Cardiac fibroblast (primary cell): Measurements from ENCODE around the gene RAB5A.
"Not testable (repeated sequence)": the region's sequence is repeated elsewhere in the genome, so short reads cannot be mapped to it uniquely, and the experiment has no call there.

Experiments
- DNase-seq, 2 donors: peaks; one replicate each; pipeline versions ENCODE4 v3.0.0 to v3.0.0-alpha.2; 2010; ENCODE audit warnings: low read depth in 2 of 2
- H3K4me3 ChIP-seq, 2 donors: replicated peaks in 1 of 2; 1 replicate in 1 of 2; 2 replicates in 1 of 2; pipeline ENCODE4 v1.5.1; 2011; ENCODE audit warnings: low read depth in 2 of 2, low read length in 2 of 2, mild to moderate bottlenecking in 2 of 2, moderate library complexity in 1 of 2
- CTCF ChIP-seq: IDR thresholded peaks from one replicate; pipeline ENCODE4 v1.5.1; 2011; ENCODE audit warnings: low read depth, mild to moderate bottlenecking, low read length, inconsistent platforms

RAB5A gene, protein sequence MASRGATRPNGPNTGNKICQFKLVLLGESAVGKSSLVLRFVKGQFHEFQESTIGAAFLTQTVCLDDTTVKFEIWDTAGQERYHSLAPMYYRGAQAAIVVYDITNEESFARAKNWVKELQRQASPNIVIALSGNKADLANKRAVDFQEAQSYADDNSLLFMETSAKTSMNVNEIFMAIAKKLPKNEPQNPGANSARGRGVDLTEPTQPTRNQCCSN

DNA sequence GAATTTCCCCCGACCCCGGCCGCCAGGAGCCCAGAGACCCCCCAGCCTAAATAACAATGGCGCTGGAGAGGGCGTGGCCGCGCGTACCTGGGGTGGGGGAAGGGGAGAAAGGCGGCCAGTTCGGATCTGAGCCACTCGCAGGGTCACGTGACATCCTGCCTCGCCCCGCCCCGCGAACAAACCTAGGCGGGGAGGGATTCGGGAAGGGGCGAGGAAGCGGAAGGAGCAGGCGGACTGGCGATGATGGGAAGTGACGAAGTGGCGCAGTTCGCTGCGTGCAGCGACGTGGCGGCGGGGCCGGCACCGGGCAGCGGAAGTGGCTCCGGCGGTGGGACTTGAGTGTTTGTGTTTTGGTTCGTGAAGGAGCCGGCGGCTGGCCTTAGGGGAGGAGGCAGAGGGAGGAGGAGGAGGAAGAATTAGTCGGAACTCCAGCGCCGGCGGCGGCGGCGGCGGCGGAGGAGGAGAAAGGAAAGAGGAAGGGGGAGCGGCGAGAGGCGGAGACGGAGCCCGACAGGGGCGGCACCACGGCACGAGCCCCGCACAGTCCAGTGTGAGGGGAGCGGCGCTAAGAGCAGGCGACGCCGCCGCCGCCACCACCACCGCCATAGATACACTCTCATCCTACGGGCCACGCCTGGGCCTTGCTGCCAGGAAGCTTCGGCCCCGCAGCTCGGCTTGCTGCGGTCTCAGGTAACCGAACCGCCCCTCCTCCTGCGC is at the start of gene RAB5A:
RAB5A (plus strand) TSS at position 266 of the 717 bp plus-strand sequence. CDS start 3,802 bp downstream, outside the sequence.
- H3K4me3 ChIP-seq = peak within 1 kb of the TSS; percentile 93 to 100
- no peak for TF ChIP-seq CTCF
- peak; percentile 99 for DNase-seq

DNA sequence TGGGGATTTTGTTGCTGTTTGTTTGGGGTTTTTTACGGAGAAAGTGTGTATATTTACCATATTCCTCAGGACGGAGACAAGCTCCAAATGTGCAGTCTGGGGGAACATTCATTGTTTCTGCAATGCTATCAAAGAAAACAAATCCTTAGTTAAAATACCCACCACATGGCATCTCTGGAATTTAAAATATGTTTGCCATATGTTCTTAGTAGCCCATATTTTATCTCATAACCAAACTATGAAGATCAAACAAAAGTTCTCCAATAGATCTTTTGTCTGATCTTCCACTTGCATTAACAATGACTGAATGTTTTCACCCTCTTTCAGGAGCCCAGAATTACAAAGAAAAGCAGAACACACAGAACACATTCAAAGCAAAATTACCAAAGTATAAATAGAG is 48.2 kb upstream of the RAB5A start:
- no peak overlapping the region for H3K4me3 ChIP-seq
- peak in 1 of 2 donors; percentile 29 for DNase-seq
- no peak for TF ChIP-seq CTCF

- TF ChIP-seq CTCF = no peak
- DNase-seq = no peak
- no peak overlapping the region for H3K4me3 ChIP-seq
Observed at GRCh38 chr3:19899264-19899663, 47.6 kb upstream of the RAB5A start.

DNA sequence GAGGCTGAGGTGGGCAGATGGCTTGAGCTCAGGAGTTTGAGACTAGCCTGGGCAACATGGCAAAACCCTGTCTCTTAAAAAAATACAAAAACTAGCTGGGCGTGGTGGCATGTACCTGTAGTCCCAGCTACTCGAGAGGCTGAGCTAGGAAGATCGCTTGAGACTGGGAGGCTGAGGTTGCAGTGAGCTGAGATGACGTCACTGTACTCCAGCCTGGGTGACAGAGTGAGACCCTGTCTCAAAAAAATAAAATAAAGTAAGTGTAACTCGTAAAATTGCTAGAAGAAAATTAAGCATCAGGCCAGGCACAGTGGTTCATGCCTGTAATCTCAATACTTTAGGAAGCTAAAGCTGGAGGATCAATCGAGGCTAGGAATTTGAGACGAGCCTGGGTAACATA is 47.1 kb upstream of the RAB5A start:
- H3K4me3 ChIP-seq, DNase-seq: not testable (repeated sequence)

DNA sequence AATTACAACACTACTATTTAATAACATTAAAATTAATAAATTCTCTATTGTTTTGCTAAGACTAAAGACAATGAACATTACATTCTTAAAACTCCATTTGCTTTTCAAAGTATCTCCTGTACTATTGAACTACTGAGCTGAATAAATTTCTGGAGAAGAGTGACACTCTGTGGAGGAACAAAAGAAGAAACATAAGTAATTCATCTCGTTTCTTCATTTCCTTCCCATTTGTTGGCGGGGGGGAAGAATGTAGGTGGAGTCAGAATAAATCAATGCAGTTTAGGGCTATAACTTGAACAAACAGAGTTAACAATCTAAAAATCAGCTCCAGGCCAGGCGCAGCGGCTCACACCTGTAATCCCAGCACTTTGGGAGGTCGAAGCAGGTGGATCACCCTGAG is 45.6 kb upstream of the RAB5A start:
- no peak overlapping the region for H3K4me3 ChIP-seq
- no peak for TF ChIP-seq CTCF
- peak; percentile 13 to 39 for DNase-seq

DNA sequence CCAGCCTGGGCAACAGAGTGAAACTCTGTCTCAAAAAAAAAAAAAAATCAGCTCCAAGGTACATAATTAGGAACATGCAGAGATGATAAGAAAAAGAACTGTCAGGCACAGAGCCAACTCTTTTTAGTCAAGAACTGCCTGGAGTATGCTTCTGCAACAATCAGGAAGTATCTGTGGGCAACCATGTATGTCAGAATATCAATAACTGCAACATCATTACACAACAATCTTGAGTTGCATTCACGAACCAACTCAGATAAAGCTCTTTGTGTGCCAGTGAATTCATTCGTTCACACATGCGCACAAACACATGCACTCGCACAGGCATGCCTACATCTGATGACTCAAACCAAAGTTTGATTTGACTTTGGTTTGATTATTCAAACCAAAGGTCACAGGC is 45.0 kb upstream of the RAB5A start:
- DNase-seq = peak in 1 of 2 donors; percentile 48
- no peak for TF ChIP-seq CTCF
- no peak overlapping the region for H3K4me3 ChIP-seq

DNA sequence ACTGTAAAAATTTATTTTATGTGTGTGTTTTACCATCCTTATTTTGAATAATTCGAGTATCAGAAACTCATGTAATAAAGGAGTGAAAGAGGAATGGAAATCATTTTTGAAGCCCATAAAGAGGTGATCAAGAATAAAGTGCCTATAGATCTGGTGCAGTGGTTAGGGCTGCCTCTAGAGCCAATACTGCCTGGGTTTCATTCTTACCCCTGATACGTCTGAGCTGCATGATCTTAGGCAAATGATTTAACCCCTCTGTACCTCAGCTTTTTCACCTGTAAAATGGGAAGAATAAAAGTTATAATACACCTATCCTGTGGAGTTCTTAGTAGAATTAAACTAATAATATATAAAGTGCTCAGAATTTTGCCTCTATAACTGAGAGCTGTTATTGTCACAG is 43.2 kb upstream of the RAB5A start:
- DNase-seq = no peak
- H3K4me3 ChIP-seq = no peak overlapping the region
- TF ChIP-seq CTCF = no peak
